NB4 (cell line): ENCODE measurements around the gene MEN1.

Experiments
- DNase-seq: peaks from one replicate; pipeline ENCODE4 v3.0.0; 2010; ENCODE audit warnings: low read depth
- H3K4me3 ChIP-seq: one replicate; pipeline ENCODE4 v1.5.1; 2011; ENCODE audit warnings: mild to moderate bottlenecking, low read depth, low read length, moderate library complexity
- MYC ChIP-seq: IDR thresholded peaks from 2 replicates; pipeline ENCODE4 v1.6.1; 2011; ENCODE audit warnings: low read depth, low read length
- POLR2A ChIP-seq: IDR thresholded peaks from 2 replicates; pipeline ENCODE4 v1.6.1; 2011; ENCODE audit warnings: mild to moderate bottlenecking; ENCODE audit not compliant: insufficient read length; ENCODE audit errors: extremely low read depth
- TF ChIP-seq, protein P1 (sequence below): IDR thresholded peaks from 2 replicates; pipeline ENCODE4 v1.6.1; 2011; ENCODE audit warnings: low read depth, low read length
- TF ChIP-seq, protein P2 (sequence below): IDR thresholded peaks from one replicate; pipeline ENCODE4 v1.5.1; 2012; ENCODE audit warnings: low read depth, low read length

The MEN1 gene

DNA sequence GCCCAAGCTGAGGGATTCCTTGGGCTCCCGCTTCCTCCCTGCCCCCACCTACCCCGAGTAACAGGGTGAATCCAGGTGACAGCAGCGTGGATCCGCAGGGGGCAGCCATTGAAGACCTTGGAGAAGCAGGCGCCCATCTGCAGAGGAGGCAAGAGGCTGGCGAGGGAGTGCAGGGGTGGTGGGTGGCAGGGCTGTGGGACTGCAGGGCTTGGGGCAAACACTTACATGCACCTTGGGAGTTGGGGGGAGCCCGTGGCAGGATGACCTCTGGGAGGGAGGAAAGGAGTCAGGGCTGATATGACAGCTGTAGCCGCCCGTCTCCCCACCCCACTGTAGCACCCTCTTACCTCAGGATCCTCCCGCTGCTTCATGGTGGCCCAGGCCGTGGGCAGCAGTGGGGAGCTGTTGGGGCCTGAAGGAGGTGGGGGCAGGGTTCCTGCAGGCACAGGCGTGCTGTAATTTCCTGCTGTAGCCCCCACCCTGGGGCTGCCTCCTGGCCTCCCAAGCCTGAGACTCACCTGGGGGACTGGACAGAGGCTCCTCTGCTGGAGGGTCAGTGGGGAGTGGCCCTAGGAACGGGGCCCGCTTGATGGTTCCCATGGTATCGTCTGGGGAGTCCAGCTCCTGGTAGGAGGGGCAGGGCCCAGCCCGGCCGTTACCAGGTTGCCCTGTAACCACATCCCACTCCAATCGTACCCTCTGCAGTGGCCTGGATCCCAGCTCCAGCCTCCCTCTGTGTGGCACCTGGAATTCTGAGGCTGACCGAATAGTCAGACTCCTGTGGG lies 13.4 kb downstream of the MEN1 start:
- H3K4me3 ChIP-seq, result no peak overlapping the region
- DNase-seq, result peak; percentile 37
- TF ChIP-seq, protein P1, sequence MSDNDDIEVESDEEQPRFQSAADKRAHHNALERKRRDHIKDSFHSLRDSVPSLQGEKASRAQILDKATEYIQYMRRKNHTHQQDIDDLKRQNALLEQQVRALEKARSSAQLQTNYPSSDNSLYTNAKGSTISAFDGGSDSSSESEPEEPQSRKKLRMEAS, result no peak
- TF ChIP-seq MYC, result no peak
- TF ChIP-seq POLR2A, result no peak

GRCh38 chr11:64796047-64796756 lies 14.1 kb downstream of the MEN1 start:
- no peak for DNase-seq
- no peak overlapping the region for H3K4me3 ChIP-seq
- TF ChIP-seq, protein P1, result no peak
- TF ChIP-seq MYC, result no peak
- TF ChIP-seq, protein P2, sequence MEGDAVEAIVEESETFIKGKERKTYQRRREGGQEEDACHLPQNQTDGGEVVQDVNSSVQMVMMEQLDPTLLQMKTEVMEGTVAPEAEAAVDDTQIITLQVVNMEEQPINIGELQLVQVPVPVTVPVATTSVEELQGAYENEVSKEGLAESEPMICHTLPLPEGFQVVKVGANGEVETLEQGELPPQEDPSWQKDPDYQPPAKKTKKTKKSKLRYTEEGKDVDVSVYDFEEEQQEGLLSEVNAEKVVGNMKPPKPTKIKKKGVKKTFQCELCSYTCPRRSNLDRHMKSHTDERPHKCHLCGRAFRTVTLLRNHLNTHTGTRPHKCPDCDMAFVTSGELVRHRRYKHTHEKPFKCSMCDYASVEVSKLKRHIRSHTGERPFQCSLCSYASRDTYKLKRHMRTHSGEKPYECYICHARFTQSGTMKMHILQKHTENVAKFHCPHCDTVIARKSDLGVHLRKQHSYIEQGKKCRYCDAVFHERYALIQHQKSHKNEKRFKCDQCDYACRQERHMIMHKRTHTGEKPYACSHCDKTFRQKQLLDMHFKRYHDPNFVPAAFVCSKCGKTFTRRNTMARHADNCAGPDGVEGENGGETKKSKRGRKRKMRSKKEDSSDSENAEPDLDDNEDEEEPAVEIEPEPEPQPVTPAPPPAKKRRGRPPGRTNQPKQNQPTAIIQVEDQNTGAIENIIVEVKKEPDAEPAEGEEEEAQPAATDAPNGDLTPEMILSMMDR, result no peak
- TF ChIP-seq POLR2A, result no peak

DNA sequence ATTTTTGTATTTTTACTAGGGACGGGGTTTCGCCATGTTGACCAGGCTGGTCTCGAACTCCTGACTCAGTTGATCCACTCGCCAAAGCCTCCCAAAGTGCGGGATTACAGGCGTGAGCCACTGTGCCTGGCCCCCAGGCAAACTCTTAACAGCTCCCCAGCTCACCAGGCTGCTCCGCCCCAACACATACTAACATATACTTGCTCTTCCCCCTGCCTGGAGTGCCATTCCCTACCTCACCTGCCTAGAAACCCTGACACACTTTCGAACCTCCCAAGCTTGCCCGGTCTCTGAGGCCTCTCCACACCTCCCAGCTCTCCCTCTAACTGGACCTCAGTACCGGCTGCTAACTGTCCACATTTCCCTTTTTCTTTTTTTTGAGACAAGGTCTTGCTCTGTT lies 15.8 kb downstream of the MEN1 start:
- TF ChIP-seq, protein P2, result no peak
- TF ChIP-seq, protein P1, result no peak
- TF ChIP-seq POLR2A (no peak), MYC (no peak)
- DNase-seq, result no peak
- H3K4me3 ChIP-seq, result no peak overlapping the region

- TF ChIP-seq, protein P2, result no peak
- TF ChIP-seq, protein P1, result no peak
- TF ChIP-seq MYC (no peak), POLR2A (no peak)
- DNase-seq, result no peak
- H3K4me3 ChIP-seq, result no peak overlapping the region
Observed at GRCh38 chr11:64793271-64794160, 16.8 kb downstream of the MEN1 start.

DNA sequence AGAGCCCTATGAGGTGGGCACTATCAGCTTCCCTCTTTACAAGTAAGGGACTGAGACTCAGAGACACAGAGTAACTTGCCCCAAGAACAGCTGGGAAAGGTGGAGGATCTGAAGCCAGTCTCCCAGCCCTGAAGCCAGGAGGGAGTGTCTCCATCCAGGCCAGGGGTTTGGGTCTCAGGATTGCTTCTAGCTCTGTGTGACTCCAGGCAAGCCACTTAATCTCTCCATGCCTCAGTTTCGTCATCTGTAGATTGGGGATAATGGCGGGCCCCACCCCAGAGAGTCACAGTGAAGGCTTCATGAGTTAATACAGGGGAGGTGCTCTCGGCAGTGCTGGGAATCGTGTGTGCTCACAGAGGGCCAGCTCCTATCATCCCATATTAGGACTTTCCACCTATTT lies 17.9 kb downstream of the MEN1 start:
- H3K4me3 ChIP-seq, result no peak overlapping the region
- TF ChIP-seq, protein P1, result no peak
- TF ChIP-seq, protein P2, result no peak
- no peak for TF ChIP-seq MYC
- TF ChIP-seq POLR2A, result no peak
- DNase-seq, result no peak
